Adrenal gland (tissue), 5 donors: ENCODE measurements around the gene VWA2.

Source experiments
- POLR2A ChIP-seq, 2 donors: fragments of 450-650 bp; IDR thresholded peaks; one replicate each; pipeline ENCODE4 v1.6.1; 2017; ENCODE audit warnings: antibody characterized with exemption in 2 of 2, mild to moderate bottlenecking in 2 of 2, moderate library complexity in 1 of 2
- TF ChIP-seq, protein P1 (sequence below), 6 experiments: fragments of 450-650 bp in 4 of 6; fragments of 200-600 bp in 2 of 6; sonication (generic) in 1 of 6; IDR thresholded peaks; 1 replicate in 5 of 6; 2 replicates in 1 of 6; pipeline versions ENCODE4 v1.5.1 to v1.8.0; 2016 to 2021; ENCODE audit warnings: antibody characterized with exemption in 6 of 6, mild to moderate bottlenecking in 2 of 6, moderate library complexity in 1 of 6
- donor health status: DM: no; HTN: no; CAD: no.

DNA sequence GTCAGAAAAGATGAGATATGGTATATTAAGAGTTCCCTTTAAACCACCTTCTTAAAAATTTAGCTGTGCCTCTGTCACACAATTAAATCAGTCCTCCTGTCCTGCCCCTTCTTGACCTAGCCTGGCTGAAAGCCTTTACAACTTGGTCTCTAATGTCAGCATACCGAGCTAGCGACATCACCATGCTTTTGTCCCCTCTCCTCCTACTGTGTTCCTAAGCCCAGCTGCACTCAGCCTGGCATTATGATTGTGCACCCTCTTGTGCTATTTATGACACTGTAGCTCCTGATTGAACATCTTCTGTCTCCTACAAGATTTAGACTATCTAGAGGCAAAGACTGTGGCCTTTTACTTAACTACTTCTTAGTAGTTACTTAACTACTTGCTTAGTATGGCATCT is 30.7 kb upstream of the VWA2 start:
- TF ChIP-seq, protein P1, sequence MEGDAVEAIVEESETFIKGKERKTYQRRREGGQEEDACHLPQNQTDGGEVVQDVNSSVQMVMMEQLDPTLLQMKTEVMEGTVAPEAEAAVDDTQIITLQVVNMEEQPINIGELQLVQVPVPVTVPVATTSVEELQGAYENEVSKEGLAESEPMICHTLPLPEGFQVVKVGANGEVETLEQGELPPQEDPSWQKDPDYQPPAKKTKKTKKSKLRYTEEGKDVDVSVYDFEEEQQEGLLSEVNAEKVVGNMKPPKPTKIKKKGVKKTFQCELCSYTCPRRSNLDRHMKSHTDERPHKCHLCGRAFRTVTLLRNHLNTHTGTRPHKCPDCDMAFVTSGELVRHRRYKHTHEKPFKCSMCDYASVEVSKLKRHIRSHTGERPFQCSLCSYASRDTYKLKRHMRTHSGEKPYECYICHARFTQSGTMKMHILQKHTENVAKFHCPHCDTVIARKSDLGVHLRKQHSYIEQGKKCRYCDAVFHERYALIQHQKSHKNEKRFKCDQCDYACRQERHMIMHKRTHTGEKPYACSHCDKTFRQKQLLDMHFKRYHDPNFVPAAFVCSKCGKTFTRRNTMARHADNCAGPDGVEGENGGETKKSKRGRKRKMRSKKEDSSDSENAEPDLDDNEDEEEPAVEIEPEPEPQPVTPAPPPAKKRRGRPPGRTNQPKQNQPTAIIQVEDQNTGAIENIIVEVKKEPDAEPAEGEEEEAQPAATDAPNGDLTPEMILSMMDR (IDR thresholded peaks at IDR 0.05), result no peak
- no peak for TF ChIP-seq POLR2A (IDR thresholded peaks at IDR 0.05)
